OCI-LY1 (cell line): ENCODE measurements around the gene VAV3.

ENCODE experiments used
- EZH2 ChIP-seq: fragments of 200-600 bp; sonication (generic), shearing (Covaris generic); IDR thresholded peaks from 2 replicates; pipeline ENCODE4 v1.8.0; 2017; ENCODE audit warnings: borderline replicate concordance, mixed run types, mild to moderate bottlenecking, antibody characterized with exemption, low read length, moderate library complexity, mixed read lengths
- TF ChIP-seq, protein P1 (sequence below): fragments of 200-600 bp; sonication (generic), shearing (Covaris generic); IDR thresholded peaks from 2 replicates; pipeline ENCODE4 v1.5.1; 2017; ENCODE audit warnings: mild to moderate bottlenecking, antibody characterized with exemption, low read length, moderate library complexity, mixed read lengths

- TF ChIP-seq, protein P1, sequence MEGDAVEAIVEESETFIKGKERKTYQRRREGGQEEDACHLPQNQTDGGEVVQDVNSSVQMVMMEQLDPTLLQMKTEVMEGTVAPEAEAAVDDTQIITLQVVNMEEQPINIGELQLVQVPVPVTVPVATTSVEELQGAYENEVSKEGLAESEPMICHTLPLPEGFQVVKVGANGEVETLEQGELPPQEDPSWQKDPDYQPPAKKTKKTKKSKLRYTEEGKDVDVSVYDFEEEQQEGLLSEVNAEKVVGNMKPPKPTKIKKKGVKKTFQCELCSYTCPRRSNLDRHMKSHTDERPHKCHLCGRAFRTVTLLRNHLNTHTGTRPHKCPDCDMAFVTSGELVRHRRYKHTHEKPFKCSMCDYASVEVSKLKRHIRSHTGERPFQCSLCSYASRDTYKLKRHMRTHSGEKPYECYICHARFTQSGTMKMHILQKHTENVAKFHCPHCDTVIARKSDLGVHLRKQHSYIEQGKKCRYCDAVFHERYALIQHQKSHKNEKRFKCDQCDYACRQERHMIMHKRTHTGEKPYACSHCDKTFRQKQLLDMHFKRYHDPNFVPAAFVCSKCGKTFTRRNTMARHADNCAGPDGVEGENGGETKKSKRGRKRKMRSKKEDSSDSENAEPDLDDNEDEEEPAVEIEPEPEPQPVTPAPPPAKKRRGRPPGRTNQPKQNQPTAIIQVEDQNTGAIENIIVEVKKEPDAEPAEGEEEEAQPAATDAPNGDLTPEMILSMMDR, result no peak
- TF ChIP-seq EZH2, result no peak
Observed at GRCh38 chr1:107683191-107683657, 281.8 kb downstream of the VAV3 start.
